ENCODE results near the gene SLC9A3.
"Not testable (repeated sequence)": the region's sequence is repeated elsewhere in the genome, so short reads cannot be mapped to it uniquely, and the experiment has no call there.

The SLC9A3 gene

DNA sequence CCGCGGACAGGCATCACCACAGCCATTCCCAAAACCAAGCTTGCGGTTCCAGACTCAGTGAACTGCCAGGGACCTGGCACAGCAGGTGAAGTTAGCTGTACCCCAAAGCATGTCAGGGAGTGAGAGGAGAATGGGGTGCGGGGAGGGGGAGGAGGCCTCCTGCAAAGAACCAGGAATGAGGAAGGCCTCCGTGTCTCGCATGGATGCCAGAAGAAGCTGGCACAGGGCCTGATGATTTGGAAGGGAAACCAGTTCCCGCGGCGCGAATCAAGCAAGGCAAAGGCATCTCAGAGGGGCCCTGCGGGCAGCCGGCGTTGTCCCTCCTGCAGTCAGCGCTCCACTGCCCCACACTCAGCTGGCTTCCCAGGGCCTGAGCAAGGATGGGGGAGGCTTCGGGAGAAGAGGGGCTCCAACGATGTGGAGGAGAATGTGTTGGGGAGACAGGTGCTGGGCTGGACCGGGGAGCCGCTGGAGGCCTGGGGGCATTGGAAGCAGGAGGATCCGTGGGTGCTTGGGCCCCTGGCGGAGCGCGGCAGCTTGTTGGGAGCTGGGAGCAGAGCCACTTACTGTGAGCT, 14.6 kb downstream of the SLC9A3 start:
- no peak for DNase-seq (ENCODE audit: low read depth in 1 of 2, low spot score in 1 of 2)

DNA sequence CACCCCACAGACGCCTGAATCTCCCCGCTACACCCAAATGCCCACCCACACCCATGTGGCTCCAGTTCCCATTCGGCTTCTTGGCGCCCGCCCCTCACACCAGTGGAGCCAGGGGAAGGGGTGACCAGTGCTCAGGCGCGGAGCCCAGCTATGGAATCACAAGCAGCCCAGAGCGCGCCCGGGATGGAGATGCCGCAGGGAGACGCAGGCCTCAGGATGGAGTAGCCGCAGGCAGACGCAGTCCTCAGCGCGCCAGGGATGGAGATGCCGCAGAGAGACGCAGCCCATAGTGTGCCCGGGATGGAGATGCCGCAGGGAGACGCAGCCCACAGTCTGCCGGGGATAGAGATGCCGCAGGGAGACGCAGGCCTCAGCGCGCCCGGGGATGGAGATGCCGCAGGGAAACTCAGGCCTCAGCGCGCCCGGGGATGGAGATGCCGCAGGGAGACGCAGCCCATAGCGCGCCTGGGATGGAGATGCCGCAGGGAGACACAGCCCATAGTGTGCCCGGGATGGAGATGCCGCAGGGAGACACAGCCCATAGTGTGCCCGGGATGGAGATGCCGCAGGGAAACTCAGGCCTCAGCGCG, 16.2 kb downstream of the SLC9A3 start:
- DNase-seq (ENCODE audit: low read depth in 1 of 2, low spot score in 1 of 2), result not testable (repeated sequence)

DNA sequence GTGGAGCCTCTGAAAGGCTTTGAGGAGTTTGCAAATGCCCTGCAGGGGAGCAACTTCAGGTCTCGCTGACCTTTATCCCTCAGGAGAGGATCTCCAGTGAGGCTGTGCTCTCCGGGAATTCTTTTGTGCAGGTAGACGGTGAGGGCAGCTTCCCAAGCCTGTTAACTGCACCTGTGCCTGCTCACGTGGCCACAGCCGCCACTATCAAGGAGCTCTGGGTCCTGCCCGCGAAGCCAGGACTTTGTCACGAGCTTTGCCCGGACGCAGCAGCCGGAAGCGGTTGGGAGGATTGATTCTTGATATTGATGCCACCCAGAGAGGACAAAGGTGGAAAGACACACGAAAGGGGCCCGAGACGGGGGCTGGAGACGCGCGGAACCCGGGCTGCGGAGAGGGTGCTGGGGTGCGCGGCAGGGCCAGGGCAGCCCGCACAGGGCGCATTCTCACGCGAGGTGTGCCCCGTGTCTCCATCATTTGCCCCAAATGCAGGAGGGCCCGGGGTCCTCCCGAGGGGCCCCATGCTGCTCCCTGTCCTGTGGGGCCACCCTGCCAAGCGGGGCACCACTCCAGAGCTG, 18.2 kb downstream of the SLC9A3 start:
- DNase-seq (ENCODE audit: low read depth in 1 of 2, low spot score in 1 of 2), result no peak

DNA sequence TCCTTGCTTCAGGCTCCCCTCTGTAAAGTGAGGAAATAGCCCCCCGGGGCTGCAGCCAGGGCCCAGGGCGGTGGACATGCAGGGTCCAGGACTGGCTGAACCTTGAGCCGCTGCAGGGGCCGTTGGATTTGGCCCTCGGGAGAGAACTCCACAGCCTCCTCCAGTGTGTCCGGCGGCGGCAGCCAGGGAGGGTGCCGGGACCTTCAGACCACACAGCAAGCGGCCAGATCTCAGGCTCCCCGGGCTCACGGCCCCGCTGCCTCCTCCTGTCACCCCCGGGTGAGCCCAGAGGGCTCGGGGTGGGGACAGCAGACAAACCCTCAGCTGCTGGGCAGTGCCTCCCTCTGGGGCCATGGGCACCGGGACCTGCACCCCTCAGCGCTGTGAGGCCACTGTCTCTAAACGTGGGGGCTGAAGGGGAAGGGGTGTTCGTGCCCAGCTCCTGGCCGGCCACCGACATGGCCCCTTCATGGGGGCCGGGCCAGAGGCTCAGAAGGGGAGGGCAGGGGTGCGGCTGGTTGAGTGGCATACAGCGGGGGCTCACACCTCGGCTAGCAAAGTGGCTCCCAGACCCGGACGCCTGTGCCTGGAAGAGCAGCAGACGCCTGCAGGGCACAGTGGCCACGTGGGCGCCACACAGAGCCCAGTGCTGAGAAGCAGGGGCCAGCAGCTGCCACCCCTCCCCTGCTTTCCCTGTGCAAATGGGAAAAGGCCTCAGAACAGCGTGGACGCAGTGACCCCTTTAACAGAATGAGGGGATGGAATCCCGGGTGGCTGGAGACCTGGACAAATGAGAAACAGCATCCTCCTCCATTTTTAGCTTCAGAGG, 19.7 kb downstream of the SLC9A3 start:
- no peak for DNase-seq (ENCODE audit: low read depth in 1 of 2, low spot score in 1 of 2)

DNA sequence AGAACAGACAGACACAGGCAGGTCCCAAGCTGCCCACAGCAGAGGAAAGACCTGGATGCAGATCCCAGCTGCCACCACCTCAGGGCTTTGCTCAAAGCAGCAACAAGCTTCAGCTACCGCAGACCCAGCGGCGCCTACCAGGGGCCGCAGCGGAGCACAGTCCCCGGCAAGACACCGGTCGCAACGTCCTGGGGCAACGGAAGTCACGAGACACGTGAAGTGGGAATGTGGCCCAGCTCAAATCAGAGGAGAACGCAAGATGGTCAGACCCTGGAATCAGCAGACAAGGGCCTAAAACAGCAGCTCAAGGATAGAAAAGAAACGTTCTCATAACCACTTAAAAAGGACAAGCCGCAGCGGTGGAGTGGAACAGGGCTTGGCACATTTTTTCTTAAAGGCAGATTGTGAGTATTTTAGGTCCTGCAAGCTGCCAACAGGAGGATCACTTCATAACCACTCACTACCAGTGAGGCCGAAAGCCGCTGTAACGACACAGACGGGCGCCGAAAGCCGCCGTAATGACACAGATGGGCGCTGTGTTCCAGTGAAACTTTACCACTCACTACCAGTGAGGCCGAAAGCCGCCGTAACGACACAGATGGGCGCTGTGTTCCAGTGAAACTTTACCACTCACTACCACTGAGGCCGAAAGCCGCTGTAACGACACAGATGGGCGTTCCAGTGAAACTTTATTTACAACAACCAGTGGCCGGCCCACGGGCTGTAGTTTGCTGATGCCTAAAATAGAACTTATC, 21.7 kb downstream of the SLC9A3 start:
- DNase-seq (ENCODE audit: low read depth in 1 of 2, low spot score in 1 of 2), result no peak

DNA sequence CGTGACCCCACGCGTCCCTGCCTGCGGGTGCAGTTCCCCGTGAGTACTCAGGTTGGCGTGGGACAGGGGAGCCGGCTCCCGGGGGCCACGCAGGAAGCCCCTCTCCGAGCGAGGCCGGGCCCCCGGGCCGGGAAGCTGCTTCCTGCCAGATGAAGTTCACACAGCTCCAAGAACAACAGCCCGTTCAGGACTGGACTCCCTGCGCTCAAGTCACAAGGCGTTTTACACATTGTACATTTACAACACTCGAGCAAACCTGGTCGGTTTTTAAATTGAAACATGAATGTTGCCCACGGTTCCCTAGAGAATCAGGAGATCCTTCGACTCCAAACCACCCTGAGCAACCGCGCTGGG, 22.4 kb downstream of the SLC9A3 start:
- no peak for DNase-seq (ENCODE audit: low read depth in 1 of 2, low spot score in 1 of 2)

DNA sequence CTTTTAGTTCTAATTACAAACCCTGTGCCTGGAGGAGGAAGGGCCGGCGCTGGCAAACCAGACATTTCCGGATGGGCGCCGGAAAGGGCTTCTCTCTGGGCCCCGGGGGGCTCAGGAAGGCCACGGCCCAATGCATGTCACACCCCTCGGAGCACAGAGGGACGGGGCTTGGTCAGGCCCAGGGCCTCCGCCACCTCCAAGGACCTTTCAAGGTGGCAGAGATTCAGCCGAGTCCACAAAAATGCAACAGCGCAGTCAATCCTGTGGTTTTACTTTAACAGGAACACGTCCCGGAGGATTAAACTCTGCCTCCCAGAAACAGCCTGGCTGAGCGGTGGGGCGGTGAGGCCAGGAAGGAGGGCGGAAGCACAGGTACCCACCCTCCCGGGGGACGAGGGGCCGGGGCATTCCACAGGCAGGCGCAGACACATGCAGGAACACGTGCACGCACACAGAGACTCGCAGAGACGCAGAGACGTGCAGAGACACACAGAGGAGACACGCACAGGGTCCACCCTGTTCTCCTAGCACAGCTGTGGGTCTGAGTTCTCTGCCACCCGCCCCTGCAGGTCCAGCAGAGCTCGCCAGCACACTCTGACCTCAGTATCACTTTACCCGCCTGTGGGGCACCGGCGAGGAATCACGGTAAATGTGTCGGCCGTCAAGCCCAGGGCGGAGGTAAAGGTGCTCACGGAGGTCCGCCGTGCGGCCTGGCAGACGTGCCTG, 23.0 kb downstream of the SLC9A3 start:
- DNase-seq (ENCODE audit: low read depth in 1 of 2, low spot score in 1 of 2), result no peak

DNA sequence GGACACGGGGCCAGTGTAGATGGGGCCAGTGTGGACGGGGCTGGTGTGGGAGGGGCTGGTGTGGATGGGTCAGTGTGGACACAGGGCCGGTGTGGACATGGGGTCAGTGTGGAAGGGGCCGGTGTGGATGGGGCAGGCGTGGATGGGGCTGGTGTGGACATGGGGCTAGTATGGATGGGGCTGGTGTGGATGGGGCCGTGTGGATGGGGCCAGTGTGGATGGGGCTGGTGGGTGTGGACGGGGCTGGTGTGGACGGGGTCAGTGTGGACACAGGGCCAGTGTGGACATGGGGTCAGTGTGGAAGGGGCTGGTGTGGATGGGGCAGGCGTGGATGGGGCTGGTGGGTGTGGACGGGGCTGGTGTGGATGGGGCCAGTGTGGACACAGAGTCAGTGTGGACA, 23.8 kb downstream of the SLC9A3 start:
- no peak for DNase-seq (ENCODE audit: low read depth in 1 of 2, low spot score in 1 of 2)

DNA sequence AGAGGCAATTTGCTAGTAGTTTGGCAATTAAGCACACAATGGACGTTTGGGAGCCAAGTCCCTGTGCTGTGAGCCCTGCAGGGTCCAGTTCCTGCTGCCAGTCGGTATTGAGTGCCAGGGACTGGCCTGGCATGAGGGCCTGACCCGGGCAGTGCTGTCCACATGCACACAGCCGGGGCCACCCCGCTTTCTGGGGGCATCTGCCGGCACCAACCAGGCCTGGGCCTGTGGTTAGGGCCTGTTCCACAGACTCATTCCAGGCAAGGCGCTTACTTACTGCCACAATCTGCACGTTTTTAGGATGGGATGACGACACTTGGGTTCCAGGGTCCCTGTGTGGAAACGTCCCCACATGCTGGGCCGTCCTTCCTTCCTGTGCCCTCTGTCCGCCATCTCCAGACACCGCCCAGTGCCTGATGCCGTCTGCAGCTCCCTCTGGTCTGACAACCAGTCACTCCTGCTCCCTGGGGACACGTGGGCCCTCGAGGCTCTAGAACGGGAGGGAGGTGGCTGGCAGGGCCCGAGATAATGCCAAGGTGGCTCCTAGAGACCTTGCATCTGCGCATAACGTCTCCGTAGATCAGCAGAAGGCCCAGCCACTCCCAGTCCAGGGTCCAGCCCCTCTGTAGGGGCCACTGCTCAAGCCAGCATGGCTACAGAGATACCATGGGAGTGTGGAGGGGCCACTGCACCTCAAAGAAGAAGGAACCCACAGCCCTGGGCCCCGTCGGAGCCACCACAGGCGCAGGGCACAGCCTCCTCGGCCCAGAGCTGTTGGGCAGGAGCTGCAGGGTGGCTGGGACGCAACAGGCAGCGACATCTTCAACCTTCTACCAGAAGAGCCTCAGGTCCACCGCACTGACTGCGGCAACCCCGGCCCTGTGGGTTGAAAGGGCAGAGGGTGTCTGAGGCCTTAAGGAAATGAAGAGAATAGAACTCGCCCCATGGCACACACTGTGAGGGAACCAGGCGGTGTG, 24.7 kb downstream of the SLC9A3 start:
- no peak for DNase-seq (ENCODE audit: low read depth in 1 of 2, low spot score in 1 of 2)

DNA sequence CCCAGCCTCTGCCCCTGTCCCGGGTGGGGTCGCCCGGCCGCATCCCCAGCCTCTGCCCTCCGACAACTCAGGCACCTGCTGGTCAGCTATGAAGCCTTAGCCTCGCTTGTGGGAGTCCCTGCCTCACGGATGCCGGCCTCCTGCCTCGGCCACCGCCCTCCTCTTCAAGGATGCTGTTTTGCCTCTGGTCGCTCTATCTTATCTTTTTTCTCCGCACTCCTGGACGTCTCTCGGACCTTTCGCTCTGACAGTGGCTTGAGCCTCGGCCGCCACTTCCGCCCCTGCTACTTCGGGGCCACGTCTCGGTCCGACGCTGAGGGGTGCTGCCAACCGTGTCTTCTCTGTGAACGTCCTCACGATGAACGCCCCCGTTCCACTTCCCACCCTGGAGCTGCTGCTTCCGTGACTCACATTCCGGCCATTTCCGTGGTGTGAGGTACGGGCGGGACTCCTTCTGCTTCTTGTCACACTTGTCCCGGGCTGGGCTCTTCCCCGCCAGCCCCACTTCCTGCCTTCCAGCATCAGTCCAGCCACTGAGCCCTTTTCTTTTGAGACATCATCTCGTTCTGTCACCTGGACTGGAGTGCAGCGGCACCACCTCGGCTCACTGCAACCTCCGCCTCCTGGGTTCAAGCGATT, 26.3 kb downstream of the SLC9A3 start:
- DNase-seq (ENCODE audit: low read depth in 1 of 2, low spot score in 1 of 2), result no peak

DNA sequence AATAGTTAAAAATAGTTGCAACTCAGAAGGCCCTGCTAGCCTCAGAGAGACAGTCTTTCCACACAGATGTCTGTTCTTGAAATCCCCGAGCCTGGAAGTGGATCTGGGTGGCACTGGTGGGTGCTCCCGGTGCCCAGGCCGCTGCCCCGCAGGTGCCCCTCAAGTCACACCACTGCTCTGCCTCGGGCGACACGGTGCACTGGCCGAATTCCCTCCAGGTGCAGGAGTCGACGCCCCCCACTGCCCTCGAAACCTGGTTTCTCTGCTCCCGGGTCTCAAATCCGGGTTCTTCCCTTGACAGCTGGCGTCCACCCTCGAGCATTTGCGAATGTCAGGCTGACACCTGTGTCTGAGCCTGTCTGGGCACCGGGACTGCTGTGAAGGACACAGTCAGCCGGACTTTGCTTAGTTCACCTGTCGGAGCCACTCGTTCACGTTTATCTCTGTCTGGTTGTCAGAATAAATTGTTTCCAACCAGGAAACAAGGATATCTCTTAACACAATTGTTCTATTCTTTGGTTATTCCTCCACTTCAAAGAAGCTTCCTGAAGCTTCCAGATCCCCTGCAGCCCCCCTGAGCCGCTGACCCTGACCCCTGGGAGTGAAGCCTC, 27.1 kb downstream of the SLC9A3 start:
- no peak for DNase-seq (ENCODE audit: low read depth in 1 of 2, low spot score in 1 of 2)

DNA sequence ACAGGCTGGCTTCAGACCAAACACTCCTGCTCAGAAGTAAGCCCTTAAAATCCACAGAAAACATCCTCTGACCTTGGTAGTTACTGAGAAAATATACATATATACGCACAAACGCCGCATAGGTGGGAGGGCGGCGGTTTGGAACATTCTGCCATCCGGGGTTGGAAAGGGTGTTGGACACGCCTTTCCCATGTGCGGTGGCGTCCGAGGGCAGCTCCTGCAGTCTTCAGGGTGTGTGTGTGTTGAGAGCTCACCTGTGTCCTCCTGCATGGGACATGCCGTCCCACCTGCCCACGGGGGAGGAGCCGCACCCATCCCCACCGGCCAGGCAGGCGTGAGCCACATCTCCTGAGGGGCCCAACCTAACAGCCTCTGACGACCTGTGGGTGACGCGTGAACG, 28.2 kb downstream of the SLC9A3 start:
- no peak for DNase-seq (ENCODE audit: low read depth in 1 of 2, low spot score in 1 of 2)

DNA sequence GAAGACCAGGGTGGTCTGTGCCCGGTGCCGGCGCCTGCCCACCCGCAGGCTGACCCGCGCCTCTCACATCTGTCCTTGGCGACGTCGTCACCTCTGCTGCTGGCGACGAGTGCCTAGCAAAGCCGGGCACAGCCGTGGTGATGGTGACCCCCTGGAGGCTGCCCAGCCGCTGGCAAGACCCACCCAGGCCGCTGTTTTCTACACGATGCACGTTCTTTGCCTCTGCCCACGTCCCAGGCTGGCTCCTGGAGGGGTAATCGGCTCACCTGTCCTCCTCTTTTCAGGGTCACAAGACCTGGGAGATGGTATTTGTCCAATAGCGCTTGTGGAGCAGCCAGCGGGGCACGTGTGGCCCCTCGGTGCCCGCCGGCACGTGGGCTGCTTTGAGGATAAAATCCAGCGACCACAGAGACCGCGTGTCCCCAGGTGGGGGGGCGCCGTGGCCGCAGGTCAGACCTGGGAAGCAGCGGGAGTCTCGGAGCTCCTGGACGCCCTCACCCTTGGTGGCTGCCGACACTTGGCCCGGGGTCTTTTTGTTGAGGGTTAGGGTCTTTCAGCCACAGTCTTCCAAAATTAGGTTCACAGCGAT, 29.5 kb downstream of the SLC9A3 start:
- no peak for DNase-seq (ENCODE audit: low read depth in 1 of 2, low spot score in 1 of 2)

DNA sequence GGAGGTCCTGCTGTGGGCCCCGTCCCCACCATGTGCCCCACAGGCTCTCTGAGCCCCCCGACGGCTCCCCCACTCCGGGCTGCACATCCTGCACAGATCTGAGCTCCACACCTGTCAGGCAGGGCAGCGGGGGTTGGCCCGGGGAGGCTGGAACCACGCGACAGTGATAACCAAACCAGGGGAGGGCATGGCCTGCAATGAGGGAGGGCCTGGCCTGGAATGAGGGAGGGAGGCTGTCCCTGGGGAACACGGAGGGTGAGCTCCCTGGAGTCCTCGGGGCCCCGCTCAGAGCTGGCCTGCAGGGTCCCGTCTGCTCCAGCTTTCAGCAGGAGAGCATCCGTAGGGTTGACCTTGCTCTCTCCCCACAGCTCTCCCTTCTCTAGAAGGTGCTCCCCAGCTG, 30.5 kb downstream of the SLC9A3 start:
- DNase-seq (ENCODE audit: low read depth in 1 of 2, low spot score in 1 of 2), result no peak

DNA sequence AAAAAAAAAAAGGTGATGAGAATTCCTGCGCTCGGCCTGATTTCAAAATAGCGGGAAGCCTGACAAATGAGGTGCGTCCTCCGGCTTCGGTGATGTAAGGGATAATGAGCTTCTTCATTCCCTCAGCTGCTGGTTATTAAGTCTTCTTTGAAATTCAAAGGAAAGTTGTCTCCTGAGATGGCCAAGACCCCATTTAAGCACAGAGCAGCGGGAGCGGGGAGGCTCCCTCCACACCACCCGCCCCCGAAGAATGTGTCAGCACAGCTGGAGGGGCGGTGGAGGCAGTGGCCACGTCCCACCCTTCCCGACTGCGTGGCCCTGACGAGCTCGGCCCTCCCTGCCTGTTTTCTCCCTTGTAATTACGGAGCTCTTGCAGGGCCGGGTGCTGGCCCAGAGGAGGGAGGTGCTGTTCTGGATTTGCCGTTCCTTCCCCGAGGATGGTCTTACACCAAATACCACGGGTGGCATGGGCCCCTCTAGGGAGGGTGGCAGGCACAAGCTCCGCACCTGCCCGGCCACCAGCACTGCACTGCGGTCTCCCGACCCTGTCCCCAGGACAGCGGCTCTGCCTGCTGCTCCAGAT, 31.0 kb downstream of the SLC9A3 start:
- DNase-seq (ENCODE audit: low read depth in 1 of 2, low spot score in 1 of 2), result no peak

DNA sequence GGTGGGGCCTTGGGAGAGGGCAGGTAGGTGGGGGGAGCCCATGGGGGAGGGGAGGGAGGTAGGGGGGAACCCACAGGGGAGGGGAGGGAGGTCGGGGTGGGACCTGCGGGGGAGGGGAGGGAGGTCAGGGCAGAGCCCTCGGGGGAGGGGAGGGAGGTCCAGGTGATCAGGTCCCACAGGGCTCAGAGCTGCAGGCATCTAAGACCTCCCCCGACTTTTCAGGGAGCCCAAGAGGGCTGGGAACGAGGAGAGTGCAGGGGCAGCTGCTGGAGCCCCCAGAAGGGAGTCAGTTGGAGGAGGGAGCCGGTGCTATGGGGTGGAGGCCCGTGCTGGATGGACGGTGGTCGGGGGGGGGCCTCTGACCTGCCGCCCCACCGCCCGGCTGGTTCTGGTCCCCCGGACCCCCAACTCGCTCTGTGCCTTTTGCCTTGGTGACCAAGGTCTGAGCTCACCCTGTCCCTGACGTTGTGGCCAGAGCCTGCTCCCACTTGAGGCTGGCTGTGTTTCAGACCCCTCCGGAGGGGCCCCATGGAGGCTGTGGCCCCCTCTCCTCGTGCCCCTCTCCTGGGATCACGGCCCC, 31.8 kb downstream of the SLC9A3 start:
- DNase-seq (ENCODE audit: low read depth in 1 of 2, low spot score in 1 of 2), result no peak

DNA sequence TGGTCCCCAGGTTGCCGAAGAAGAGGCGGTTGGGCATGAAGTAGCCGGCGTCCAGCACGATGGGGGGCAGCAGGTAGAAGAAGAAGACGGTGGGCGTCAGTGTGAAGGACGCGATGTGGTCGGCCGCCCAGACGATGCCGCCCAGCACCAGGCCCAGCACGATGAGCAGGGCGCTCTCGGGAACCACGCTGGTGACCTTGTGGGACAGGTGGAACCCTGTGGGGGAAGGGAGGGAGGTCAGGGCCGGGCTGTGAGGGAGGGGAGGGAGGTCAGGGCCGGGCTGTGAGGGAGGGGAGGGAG, 32.4 kb downstream of the SLC9A3 start:
- no peak for DNase-seq (ENCODE audit: low read depth in 1 of 2, low spot score in 1 of 2)

Measured in activated CD4-positive, alpha-beta T cell treated with anti-CD3 and anti-CD28 coated beads, Interleukin-2, amount 50 U/mL, for 24 hours (primary cell).